ENCODE measurements around the gene TTC36.
"Not testable (repeated sequence)": the region's sequence is repeated elsewhere in the genome, so short reads cannot be mapped to it uniquely, and the experiment has no call there.

Gene TTC36

DNA sequence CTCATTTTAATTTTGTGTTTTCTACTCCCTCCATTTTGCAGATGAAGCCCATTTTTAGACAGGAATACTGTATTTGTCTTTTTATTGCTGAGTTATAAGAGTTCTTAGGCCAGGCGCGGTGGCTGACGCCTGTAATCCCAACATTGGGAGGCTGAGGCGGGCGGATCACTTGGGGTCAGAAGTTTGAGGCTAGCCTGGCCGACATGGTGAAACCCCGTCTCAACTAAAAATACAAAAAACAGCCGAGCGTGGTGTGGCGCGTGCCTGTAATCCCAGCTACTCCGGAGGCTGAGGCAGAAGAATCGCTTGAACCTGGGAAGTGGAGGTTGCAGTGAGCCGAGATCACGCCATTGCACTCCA lies 44.4 kb downstream of the TTC36 start:
- TF ChIP-seq, protein P1, sequence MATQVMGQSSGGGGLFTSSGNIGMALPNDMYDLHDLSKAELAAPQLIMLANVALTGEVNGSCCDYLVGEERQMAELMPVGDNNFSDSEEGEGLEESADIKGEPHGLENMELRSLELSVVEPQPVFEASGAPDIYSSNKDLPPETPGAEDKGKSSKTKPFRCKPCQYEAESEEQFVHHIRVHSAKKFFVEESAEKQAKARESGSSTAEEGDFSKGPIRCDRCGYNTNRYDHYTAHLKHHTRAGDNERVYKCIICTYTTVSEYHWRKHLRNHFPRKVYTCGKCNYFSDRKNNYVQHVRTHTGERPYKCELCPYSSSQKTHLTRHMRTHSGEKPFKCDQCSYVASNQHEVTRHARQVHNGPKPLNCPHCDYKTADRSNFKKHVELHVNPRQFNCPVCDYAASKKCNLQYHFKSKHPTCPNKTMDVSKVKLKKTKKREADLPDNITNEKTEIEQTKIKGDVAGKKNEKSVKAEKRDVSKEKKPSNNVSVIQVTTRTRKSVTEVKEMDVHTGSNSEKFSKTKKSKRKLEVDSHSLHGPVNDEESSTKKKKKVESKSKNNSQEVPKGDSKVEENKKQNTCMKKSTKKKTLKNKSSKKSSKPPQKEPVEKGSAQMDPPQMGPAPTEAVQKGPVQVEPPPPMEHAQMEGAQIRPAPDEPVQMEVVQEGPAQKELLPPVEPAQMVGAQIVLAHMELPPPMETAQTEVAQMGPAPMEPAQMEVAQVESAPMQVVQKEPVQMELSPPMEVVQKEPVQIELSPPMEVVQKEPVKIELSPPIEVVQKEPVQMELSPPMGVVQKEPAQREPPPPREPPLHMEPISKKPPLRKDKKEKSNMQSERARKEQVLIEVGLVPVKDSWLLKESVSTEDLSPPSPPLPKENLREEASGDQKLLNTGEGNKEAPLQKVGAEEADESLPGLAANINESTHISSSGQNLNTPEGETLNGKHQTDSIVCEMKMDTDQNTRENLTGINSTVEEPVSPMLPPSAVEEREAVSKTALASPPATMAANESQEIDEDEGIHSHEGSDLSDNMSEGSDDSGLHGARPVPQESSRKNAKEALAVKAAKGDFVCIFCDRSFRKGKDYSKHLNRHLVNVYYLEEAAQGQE (IDR thresholded peaks at IDR 0.05; ENCODE audit: insufficient replicate concordance, low read depth) = peak; percentile 6
- DNase-seq (ENCODE audit: low read depth in 1 of 2, low spot score in 1 of 2) = peak in 1 of 2 experiments; percentile 3

GRCh38 chr11:118572061-118572980 lies 45.0 kb downstream of the TTC36 start, which contains the start of gene ARCN1:
ARCN1 (plus strand) TSS chr11:118572409; CDS start chr11:118572548, 139 bp downstream.
- TF ChIP-seq, protein P1 (IDR thresholded peaks at IDR 0.05; ENCODE audit: insufficient replicate concordance, low read depth) = peak; percentile 27
- TF ChIP-seq SPI1 (IDR thresholded peaks at IDR 0.05; ENCODE audit: borderline replicate concordance, low read depth) (no peak), POLR2AphosphoS5 (IDR thresholded peaks at IDR 0.05; ENCODE audit: low read depth) (peak; percentile 84; the same call in 1 of the 2 replicates), GABPA (IDR thresholded peaks at IDR 0.05; ENCODE audit: low read depth) (0 out of 2 replicates have a peak, but pooled peaks have one; percentile 17), CTCF (IDR thresholded peaks at IDR 0.05; ENCODE audit: insufficient read depth, low read length) (no peak)
- peak within 1 kb of the TSS; percentile 95 for H3K27ac ChIP-seq (replicated peaks)
- H3K27me3 ChIP-seq (ENCODE audit: insufficient read depth, poor library complexity, severe bottlenecking) = no peaks in the 10 kb centered on the region
- peak; percentile 69 to 76 for DNase-seq (ENCODE audit: low read depth in 1 of 2, low spot score in 1 of 2)
- peak within 1 kb of the TSS; percentile 96 for H3K4me3 ChIP-seq (replicated peaks; ENCODE audit: insufficient read depth, low read length)

More for the DNA sequence above, 44.4 kb downstream of the TTC36 start:
- Histone ChIP-seq H3K27ac (replicated peaks) (peak overlapping the region; percentile 95), H3K4me3 (replicated peaks; ENCODE audit: insufficient read depth, low read length) (peak overlapping the region; percentile 96)
- H3K27me3 ChIP-seq (ENCODE audit: insufficient read depth, poor library complexity, severe bottlenecking) = not testable (repeated sequence)

- Histone ChIP-seq H3K4me3 (replicated peaks; ENCODE audit: insufficient read depth, low read length) (peak overlapping the region; percentile 96), H3K27me3 (ENCODE audit: insufficient read depth, poor library complexity, severe bottlenecking) (no peaks in the 10 kb centered on the region), H3K27ac (replicated peaks) (peak overlapping the region; percentile 95)
- peak; percentile 15 to 20 for DNase-seq (ENCODE audit: low read depth in 1 of 2, low spot score in 1 of 2)
- TF ChIP-seq SPI1 (IDR thresholded peaks at IDR 0.05; ENCODE audit: borderline replicate concordance, low read depth) = no peak
- no peak for TF ChIP-seq CTCF (IDR thresholded peaks at IDR 0.05; ENCODE audit: insufficient read depth, low read length)
- TF ChIP-seq, protein P1 (IDR thresholded peaks at IDR 0.05; ENCODE audit: insufficient replicate concordance, low read depth) = no peak
- no peak for TF ChIP-seq POLR2AphosphoS5 (IDR thresholded peaks at IDR 0.05; ENCODE audit: low read depth)
- TF ChIP-seq GABPA (IDR thresholded peaks at IDR 0.05; ENCODE audit: low read depth) = no peak
Measured at GRCh38 chr11:118572981-118573550, 45.8 kb downstream of the TTC36 start.

All from HL-60 (cell line).